GM13977 (cell line): ENCODE measurements around the gene ENTPD8.
A peak's percentile ranks its signal among the peaks of the same experiment; 100 is the strongest.

ENCODE experiments used
- DNase-seq: peaks from one replicate; pipeline ENCODE4 v3.0.0; 2012; ENCODE audit warnings: low spot score
- CTCF ChIP-seq: IDR thresholded peaks from 2 replicates; pipeline ENCODE4 v1.5.1; 2012; ENCODE audit warnings: mild to moderate bottlenecking, control low read depth; ENCODE audit not compliant: insufficient read depth; ENCODE audit errors: extremely low read depth, missing control alignments
- in situ Hi-C: fragments of 300-500 bp; cut with MboI; formaldehyde crosslinking; loops from one replicate; pipeline ENCODE4 v1.12.0; 2022; ENCODE audit warnings: low sequenced_read_pairs, low pct_unique_long_range_greater_than_20kb, mixed read lengths, inconsistent platforms; ENCODE audit not compliant: unreplicated experiment

ENTPD8 gene

GRCh38 chr9:137427454-137428310 lies 13.5 kb downstream of the ENTPD8 start:
- no peak for TF ChIP-seq CTCF
- DNase-seq = no peak
- in situ Hi-C loops = no loop called here

- no peak for TF ChIP-seq CTCF
- DNase-seq = no peak
- in situ Hi-C loops = no loop called here
Observed at GRCh38 chr9:137426018-137426681, 15.0 kb downstream of the ENTPD8 start.

GRCh38 chr9:137423514-137424291 lies 17.5 kb downstream of the ENTPD8 start:
- in situ Hi-C loops = no loop called here
- DNase-seq = no peak
- TF ChIP-seq CTCF = no peak

- in situ Hi-C loops = no loop called here
- peak; percentile 67 for TF ChIP-seq CTCF
- DNase-seq = peak; percentile 99
Observed at GRCh38 chr9:137422604-137423513, 18.3 kb downstream of the ENTPD8 start, which contains the start of the genes EXD3 and NOXA1. EXD3 (minus strand) TSS chr9:137423162; CDS start chr9:137395357, 27,805 bp downstream. NOXA1 (plus strand) TSS chr9:137423393; CDS start chr9:137423530, 137 bp downstream.

- DNase-seq = no peak
- in situ Hi-C loops = no loop called here
- no peak for TF ChIP-seq CTCF
Observed at GRCh38 chr9:137421838-137422603, 19.1 kb downstream of the ENTPD8 start.
